ENCODE results near the gene SERGEF. TPM values are rescaled to one million over a fixed set of nuclear protein-coding genes. Genes with fewer than 3 reads are reported as not detected.

SERGEF gene
- total RNA-seq, 1 experiment from 2014 or later = 47.0 TPM

DNA sequence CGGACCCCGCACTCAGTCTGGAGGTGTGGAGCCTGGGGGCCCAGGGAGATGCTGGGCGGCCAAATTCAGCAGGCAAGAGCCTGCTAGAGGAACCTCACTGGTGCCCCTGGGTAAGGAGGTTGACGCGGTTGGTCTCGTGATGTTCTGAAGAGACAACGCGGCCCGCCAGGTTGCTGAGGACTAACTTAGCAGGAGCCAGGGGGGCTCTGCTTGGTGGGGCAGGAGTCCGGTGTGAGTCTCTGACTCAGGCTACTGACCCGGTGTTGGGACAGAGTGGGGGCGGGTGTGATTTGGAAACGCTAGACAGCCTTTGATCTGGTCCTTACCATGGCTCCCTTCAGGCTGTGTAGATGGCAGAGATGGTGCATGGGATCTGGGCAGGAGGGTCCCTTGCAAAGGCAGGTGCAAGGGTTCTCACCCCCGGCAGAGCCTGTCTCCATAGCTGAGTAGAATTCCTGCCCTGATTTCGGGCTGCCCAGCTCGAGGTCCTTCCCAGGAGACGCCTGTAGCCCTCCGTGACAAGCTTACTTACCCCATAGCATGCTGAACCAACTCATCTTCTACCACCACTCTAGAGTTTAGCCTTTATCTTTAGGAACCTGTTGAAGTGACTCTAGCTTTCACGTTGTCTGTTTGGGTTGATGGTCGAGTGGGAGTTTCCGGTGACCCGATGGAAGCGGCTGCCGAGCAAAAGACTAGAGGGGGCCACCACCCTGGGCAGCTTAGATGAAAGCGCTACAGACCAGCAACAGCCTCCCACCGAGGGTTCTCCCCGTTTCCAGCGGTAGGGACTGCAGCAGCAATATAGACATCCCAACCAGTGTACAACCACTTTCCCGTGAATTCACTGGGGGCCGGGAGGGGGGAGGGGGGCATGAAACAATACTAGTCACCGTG, 239.9 kb downstream of the SERGEF start:
- Histone ChIP-seq H3K4me1 (ENCODE audit: low read length) (peaks cover 4% of the 10 kb centered on the region), H3K79me2 (ENCODE audit: low read length) (no peaks in the 10 kb centered on the region), H3K36me3 (ENCODE audit: insufficient read depth, low read length) (no peaks in the 10 kb centered on the region), H4K20me1 (ENCODE audit: insufficient read depth, low read depth, low read length) (no peaks in the 10 kb centered on the region), H3K27me3 (ENCODE audit: low read length) (no peaks in the 10 kb centered on the region), H3K27ac (ENCODE audit: low read length) (no peak overlapping the region), H2AFZ (ENCODE audit: low read length) (no peak overlapping the region), H3K9me3 (ENCODE audit: low read length) (no peaks in the 10 kb centered on the region), H3K9me2 (replicated peaks; ENCODE audit: insufficient read depth, low read length) (no peaks in the 10 kb centered on the region), H3K4me2 (ENCODE audit: low read depth, low read length, poor library complexity, severe bottlenecking) (no peak overlapping the region), H3K9ac (ENCODE audit: low read length) (no peak overlapping the region), H3K4me3 (ENCODE audit: low read length) (no peak overlapping the region)
- no peak for DNase-seq

DNA sequence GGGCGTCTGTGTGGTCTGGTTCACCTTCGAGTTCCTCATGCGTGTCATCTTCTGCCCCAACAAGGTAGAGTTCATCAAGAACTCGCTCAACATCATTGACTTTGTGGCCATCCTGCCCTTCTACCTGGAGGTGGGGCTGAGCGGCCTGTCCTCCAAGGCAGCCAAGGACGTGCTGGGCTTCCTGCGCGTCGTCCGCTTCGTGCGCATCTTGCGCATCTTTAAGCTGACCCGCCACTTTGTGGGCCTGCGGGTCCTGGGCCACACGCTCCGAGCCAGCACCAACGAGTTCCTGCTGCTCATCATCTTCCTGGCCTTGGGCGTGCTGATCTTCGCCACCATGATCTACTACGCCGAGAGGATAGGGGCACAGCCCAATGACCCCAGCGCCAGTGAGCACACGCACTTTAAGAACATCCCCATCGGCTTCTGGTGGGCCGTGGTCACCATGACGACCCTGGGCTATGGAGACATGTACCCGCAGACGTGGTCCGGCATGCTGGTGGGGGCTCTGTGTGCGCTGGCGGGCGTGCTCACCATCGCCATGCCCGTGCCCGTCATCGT, 240.9 kb downstream of the SERGEF start:
- Histone ChIP-seq H3K4me3 (ENCODE audit: low read length) (no peak overlapping the region), H3K36me3 (ENCODE audit: insufficient read depth, low read length) (no peaks in the 10 kb centered on the region), H2AFZ (ENCODE audit: low read length) (no peak overlapping the region), H3K79me2 (ENCODE audit: low read length) (no peaks in the 10 kb centered on the region), H3K4me1 (ENCODE audit: low read length) (peaks cover 12% of the 10 kb centered on the region), H3K9me3 (ENCODE audit: low read length) (no peaks in the 10 kb centered on the region), H3K27ac (ENCODE audit: low read length) (no peak overlapping the region), H4K20me1 (ENCODE audit: insufficient read depth, low read depth, low read length) (no peaks in the 10 kb centered on the region), H3K27me3 (ENCODE audit: low read length) (no peaks in the 10 kb centered on the region), H3K4me2 (ENCODE audit: low read depth, low read length, poor library complexity, severe bottlenecking) (no peak overlapping the region), H3K9me2 (replicated peaks; ENCODE audit: insufficient read depth, low read length) (no peaks in the 10 kb centered on the region), H3K9ac (ENCODE audit: low read length) (no peak overlapping the region)
- DNase-seq = no peak

GRCh38 chr11:17771415-17771814, 241.4 kb downstream of the SERGEF start:
- Histone ChIP-seq H3K9me2 (replicated peaks; ENCODE audit: insufficient read depth, low read length) (no peaks in the 10 kb centered on the region), H3K27ac (ENCODE audit: low read length) (no peak overlapping the region), H3K4me1 (ENCODE audit: low read length) (peaks cover 12% of the 10 kb centered on the region), H3K9ac (ENCODE audit: low read length) (no peak overlapping the region), H3K79me2 (ENCODE audit: low read length) (no peaks in the 10 kb centered on the region), H3K4me2 (ENCODE audit: low read depth, low read length, poor library complexity, severe bottlenecking) (no peak overlapping the region), H3K27me3 (ENCODE audit: low read length) (no peaks in the 10 kb centered on the region), H2AFZ (ENCODE audit: low read length) (no peak overlapping the region), H3K36me3 (ENCODE audit: insufficient read depth, low read length) (no peaks in the 10 kb centered on the region), H3K9me3 (ENCODE audit: low read length) (no peaks in the 10 kb centered on the region), H3K4me3 (ENCODE audit: low read length) (no peak overlapping the region), H4K20me1 (ENCODE audit: insufficient read depth, low read depth, low read length) (no peaks in the 10 kb centered on the region)
- DNase-seq = no peak

GRCh38 chr11:17770917-17771316, 241.9 kb downstream of the SERGEF start:
- DNase-seq = no peak
- H3K36me3 ChIP-seq (ENCODE audit: insufficient read depth, low read length) = no peaks in the 10 kb centered on the region
- H3K4me3 ChIP-seq (ENCODE audit: low read length) = no peak overlapping the region
- H4K20me1 ChIP-seq (ENCODE audit: insufficient read depth, low read depth, low read length) = no peaks in the 10 kb centered on the region
- no peak overlapping the region for H3K27ac ChIP-seq (ENCODE audit: low read length)
- H3K9me3 ChIP-seq (ENCODE audit: low read length) = no peaks in the 10 kb centered on the region
- H3K9ac ChIP-seq (ENCODE audit: low read length) = no peak overlapping the region
- H3K4me2 ChIP-seq (ENCODE audit: low read depth, low read length, poor library complexity, severe bottlenecking) = no peak overlapping the region
- H3K4me1 ChIP-seq (ENCODE audit: low read length) = peaks cover 12% of the 10 kb centered on the region
- no peaks in the 10 kb centered on the region for H3K9me2 ChIP-seq (replicated peaks; ENCODE audit: insufficient read depth, low read length)
- no peaks in the 10 kb centered on the region for H3K27me3 ChIP-seq (ENCODE audit: low read length)
- no peaks in the 10 kb centered on the region for H3K79me2 ChIP-seq (ENCODE audit: low read length)
- no peak overlapping the region for H2AFZ ChIP-seq (ENCODE audit: low read length)

DNA sequence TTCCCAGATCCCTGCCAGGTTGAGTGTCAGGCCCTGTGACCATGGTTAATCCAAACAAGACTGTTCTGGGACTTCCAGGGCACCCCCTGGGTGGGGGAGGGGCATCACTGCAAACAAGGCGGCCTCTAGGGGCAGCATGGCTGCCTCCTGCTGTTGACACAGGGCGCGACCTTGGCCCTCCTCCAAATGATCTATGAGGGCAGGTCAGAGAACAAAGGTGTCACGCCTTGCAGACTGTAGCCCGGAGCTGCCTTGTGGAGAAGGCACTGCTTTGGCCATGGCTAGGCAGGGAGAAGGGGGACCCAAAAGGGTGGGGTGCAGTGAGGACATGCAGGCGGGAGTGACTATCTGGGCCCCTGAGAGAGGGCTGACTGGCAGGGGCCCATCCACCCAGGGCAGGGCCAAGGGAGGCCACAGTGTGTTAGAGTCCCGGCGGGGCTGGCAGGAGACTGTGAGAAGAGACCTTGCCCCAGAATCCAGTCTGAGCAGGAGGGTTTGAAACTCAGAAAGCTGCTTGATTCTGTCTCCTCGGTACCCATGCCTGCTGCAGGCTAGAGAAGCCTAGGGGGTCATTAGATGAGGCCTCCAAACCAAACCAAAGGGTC, 242.7 kb downstream of the SERGEF start:
- Histone ChIP-seq H3K4me3 (ENCODE audit: low read length) (no peak overlapping the region), H3K79me2 (ENCODE audit: low read length) (no peaks in the 10 kb centered on the region), H3K9ac (ENCODE audit: low read length) (no peak overlapping the region), H2AFZ (ENCODE audit: low read length) (no peak overlapping the region), H3K36me3 (ENCODE audit: insufficient read depth, low read length) (no peaks in the 10 kb centered on the region), H3K4me2 (ENCODE audit: low read depth, low read length, poor library complexity, severe bottlenecking) (no peak overlapping the region), H3K9me3 (ENCODE audit: low read length) (no peaks in the 10 kb centered on the region), H3K4me1 (ENCODE audit: low read length) (peaks cover 12% of the 10 kb centered on the region), H3K27ac (ENCODE audit: low read length) (no peak overlapping the region), H3K9me2 (replicated peaks; ENCODE audit: insufficient read depth, low read length) (no peaks in the 10 kb centered on the region), H3K27me3 (ENCODE audit: low read length) (no peaks in the 10 kb centered on the region), H4K20me1 (ENCODE audit: insufficient read depth, low read depth, low read length) (no peaks in the 10 kb centered on the region)
- DNase-seq = no peak

DNA sequence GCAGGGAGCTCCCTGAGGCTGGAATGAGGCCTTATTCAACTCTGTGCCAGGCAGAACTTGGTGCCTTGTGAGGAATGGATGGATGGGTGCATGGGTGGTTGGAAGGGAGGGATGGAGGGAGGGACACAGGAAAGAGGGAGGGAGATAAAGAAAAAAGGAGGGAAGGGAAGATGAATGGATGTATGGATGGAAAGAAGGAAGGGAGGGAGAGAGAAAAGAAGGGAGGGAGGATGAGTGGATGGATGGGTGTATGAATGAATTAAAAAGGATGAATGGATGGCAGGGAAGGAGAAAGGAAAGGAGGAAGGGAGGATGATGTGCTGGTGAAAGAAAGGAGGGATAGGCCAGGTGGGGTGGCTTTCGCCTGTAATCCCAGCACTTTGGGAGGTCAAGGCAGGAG, 243.6 kb downstream of the SERGEF start:
- H3K79me2 ChIP-seq (ENCODE audit: low read length) = no peaks in the 10 kb centered on the region

GRCh38 chr11:17768547-17768946, 244.3 kb downstream of the SERGEF start:
- Histone ChIP-seq H3K27ac (ENCODE audit: low read length) (no peak overlapping the region), H3K79me2 (ENCODE audit: low read length) (no peaks in the 10 kb centered on the region), H3K36me3 (ENCODE audit: insufficient read depth, low read length) (no peaks in the 10 kb centered on the region), H3K4me2 (ENCODE audit: low read depth, low read length, poor library complexity, severe bottlenecking) (no peak overlapping the region), H3K27me3 (ENCODE audit: low read length) (no peaks in the 10 kb centered on the region), H4K20me1 (ENCODE audit: insufficient read depth, low read depth, low read length) (no peaks in the 10 kb centered on the region), H3K4me1 (ENCODE audit: low read length) (peaks cover 12% of the 10 kb centered on the region), H3K9me3 (ENCODE audit: low read length) (no peaks in the 10 kb centered on the region), H3K9me2 (replicated peaks; ENCODE audit: insufficient read depth, low read length) (no peaks in the 10 kb centered on the region), H3K9ac (ENCODE audit: low read length) (no peak overlapping the region), H2AFZ (ENCODE audit: low read length) (no peak overlapping the region), H3K4me3 (ENCODE audit: low read length) (no peak overlapping the region)
- DNase-seq = no peak

More for the DNA sequence above, 243.6 kb downstream of the SERGEF start:
- no peaks in the 10 kb centered on the region for H4K20me1 ChIP-seq (ENCODE audit: insufficient read depth, low read depth, low read length)
- H3K4me3 ChIP-seq (ENCODE audit: low read length) = no peak overlapping the region
- no peak overlapping the region for H3K9ac ChIP-seq (ENCODE audit: low read length)
- DNase-seq = no peak
- peaks cover 12% of the 10 kb centered on the region for H3K4me1 ChIP-seq (ENCODE audit: low read length)
- no peaks in the 10 kb centered on the region for H3K36me3 ChIP-seq (ENCODE audit: insufficient read depth, low read length)
- H3K27me3 ChIP-seq (ENCODE audit: low read length) = no peaks in the 10 kb centered on the region
- no peaks in the 10 kb centered on the region for H3K9me3 ChIP-seq (ENCODE audit: low read length)
- no peak overlapping the region for H3K4me2 ChIP-seq (ENCODE audit: low read depth, low read length, poor library complexity, severe bottlenecking)
- H2AFZ ChIP-seq (ENCODE audit: low read length) = no peak overlapping the region
- no peaks in the 10 kb centered on the region for H3K9me2 ChIP-seq (replicated peaks; ENCODE audit: insufficient read depth, low read length)
- no peak overlapping the region for H3K27ac ChIP-seq (ENCODE audit: low read length)

GRCh38 chr11:17767914-17768313, 244.9 kb downstream of the SERGEF start:
- no peaks in the 10 kb centered on the region for H3K36me3 ChIP-seq (ENCODE audit: insufficient read depth, low read length)
- no peaks in the 10 kb centered on the region for H3K79me2 ChIP-seq (ENCODE audit: low read length)
- 0 out of 2 replicates have a peak overlapping the region, but pooled peaks have one; percentile 12 for H3K9ac ChIP-seq (ENCODE audit: low read length)
- peaks cover 12% of the 10 kb centered on the region for H3K4me1 ChIP-seq (ENCODE audit: low read length)
- no peaks in the 10 kb centered on the region for H4K20me1 ChIP-seq (ENCODE audit: insufficient read depth, low read depth, low read length)
- H3K9me3 ChIP-seq (ENCODE audit: low read length) = no peaks in the 10 kb centered on the region
- H3K9me2 ChIP-seq (replicated peaks; ENCODE audit: insufficient read depth, low read length) = no peaks in the 10 kb centered on the region
- peak overlapping the region; percentile 18 for H3K4me2 ChIP-seq (ENCODE audit: low read depth, low read length, poor library complexity, severe bottlenecking)
- no peak for DNase-seq
- H3K4me3 ChIP-seq (ENCODE audit: low read length) = no peak overlapping the region
- H3K27ac ChIP-seq (ENCODE audit: low read length) = no peak overlapping the region
- H2AFZ ChIP-seq (ENCODE audit: low read length) = no peak overlapping the region
- H3K27me3 ChIP-seq (ENCODE audit: low read length) = no peaks in the 10 kb centered on the region

Data from Karpas-422 (cell line).